ENCODE results near the gene GHRH. TPM values are rescaled to one million over a fixed set of nuclear protein-coding genes. Genes with fewer than 3 reads are reported as not detected.

GHRH gene
- total and polyA plus RNA-seq, 11 donors: not detected

GRCh38 chr20:37308086-37309050 lies 46.8 kb upstream of the GHRH start:
- H3K4me1 ChIP-seq: peaks cover 0 to 50% (median 6%) of the 10 kb centered on the region in 12 donors
- H3K4me3 ChIP-seq: no peak overlapping the region
- WGBS, 4 donors: 78 to 88% (median 80%) methylated on average over 7 to 8 of the region's 8 CpGs
- intact Hi-C loops (cut with DNase I): loop anchor here in 1 of 10 donors (2.0 kb wide), 1 partner anchor 22 kb away; no protein-coding TSS in a partner anchor
- H3K27ac ChIP-seq: peak overlapping the region in 4 of 12 donors; percentile 0 to 22 (median 13)
- H3K27me3 ChIP-seq: no peaks in the 10 kb centered on the region
- DNase-seq (peak in 2 of 5 donors; percentile 39 to 58), ATAC-seq (peak; percentile 21 to 64 (median 42))
- TF ChIP-seq CTCF (IDR thresholded peaks at IDR 0.05): no peak
- TF ChIP-seq POLR2A (IDR thresholded peaks at IDR 0.05): no peak
- no peaks in the 10 kb centered on the region for H3K9me3 ChIP-seq
- H3K36me3 ChIP-seq: peaks cover 0 to 60% (median 35%) of the 10 kb centered on the region in 9 donors

- peak overlapping the region in 2 of 12 donors; percentile 29 to 50 for H3K27ac ChIP-seq
- intact Hi-C loops (cut with DNase I): no loop called here
- H3K9me3 ChIP-seq: no peaks in the 10 kb centered on the region
- no peak overlapping the region for H3K4me3 ChIP-seq
- no peak for DNase-seq
- WGBS, 4 donors: 60 to 83% (median 72%) methylated on average over 3 of the region's 3 CpGs
- peaks cover 0 to 79% (median 58%) of the 10 kb centered on the region in 9 donors for H3K36me3 ChIP-seq
- no peak for ATAC-seq
- no peaks in the 10 kb centered on the region for H3K27me3 ChIP-seq
- peaks cover 0 to 39% (median 4%) of the 10 kb centered on the region in 12 donors for H3K4me1 ChIP-seq
- no peak for TF ChIP-seq POLR2A (IDR thresholded peaks at IDR 0.05)
- TF ChIP-seq CTCF (IDR thresholded peaks at IDR 0.05): no peak
Observed at GRCh38 chr20:37305839-37306238, 44.2 kb upstream of the GHRH start.

GRCh38 chr20:37305079-37305478 lies 43.5 kb upstream of the GHRH start:
- 76 to 81% (median 79%) methylated on average over 6 of the region's 6 CpGs for WGBS, 4 donors
- intact Hi-C loops (cut with DNase I): no loop called here
- Histone ChIP-seq H3K36me3 (peaks cover 0 to 74% (median 52%) of the 10 kb centered on the region in 9 donors), H3K9me3 (no peaks in the 10 kb centered on the region), H3K27ac (peak overlapping the region in 1 of 12 donors; percentile 29), H3K27me3 (no peaks in the 10 kb centered on the region), H3K4me1 (peaks cover 0 to 39% (median 6%) of the 10 kb centered on the region in 12 donors), H3K4me3 (no peak overlapping the region)
- ATAC-seq (no peak), DNase-seq (no peak)
- TF ChIP-seq CTCF (IDR thresholded peaks at IDR 0.05): no peak
- TF ChIP-seq POLR2A (IDR thresholded peaks at IDR 0.05): no peak

- Histone ChIP-seq H3K4me3 (no peak overlapping the region), H3K27ac (no peak overlapping the region), H3K4me1 (peaks cover 0 to 34% (median 13%) of the 10 kb centered on the region in 12 donors), H3K27me3 (no peaks in the 10 kb centered on the region), H3K36me3 (peaks cover 0 to 73% (median 43%) of the 10 kb centered on the region in 9 donors), H3K9me3 (no peaks in the 10 kb centered on the region)
- TF ChIP-seq POLR2A (IDR thresholded peaks at IDR 0.05) (no peak), CTCF (IDR thresholded peaks at IDR 0.05) (no peak)
- ATAC-seq (no peak), DNase-seq (no peak)
- WGBS, 4 donors: 90 to 94% (median 93%) methylated on average over 4 of the region's 4 CpGs
- intact Hi-C loops (cut with DNase I): no loop called here
Observed at GRCh38 chr20:37303637-37304036, 42.0 kb upstream of the GHRH start.
